Body of pancreas (tissue), 4 donors: ENCODE measurements around the gene PTH1R.

Experiments
- POLR2A ChIP-seq, 3 donors: fragments of 450-650 bp; IDR thresholded peaks; one replicate each; pipeline ENCODE4 v1.6.1; 2016; ENCODE audit warnings: antibody characterized with exemption in 3 of 3, mild to moderate bottlenecking in 2 of 3
- TF ChIP-seq, protein P1 (sequence below), 7 experiments: fragments of 450-650 bp in 4 of 7; fragments of 200-600 bp in 3 of 7; sonication (generic) in 3 of 7; IDR thresholded peaks; one replicate each; pipeline ENCODE4 v1.5.1; 2016 to 2019; ENCODE audit warnings: antibody characterized with exemption in 7 of 7

DNA sequence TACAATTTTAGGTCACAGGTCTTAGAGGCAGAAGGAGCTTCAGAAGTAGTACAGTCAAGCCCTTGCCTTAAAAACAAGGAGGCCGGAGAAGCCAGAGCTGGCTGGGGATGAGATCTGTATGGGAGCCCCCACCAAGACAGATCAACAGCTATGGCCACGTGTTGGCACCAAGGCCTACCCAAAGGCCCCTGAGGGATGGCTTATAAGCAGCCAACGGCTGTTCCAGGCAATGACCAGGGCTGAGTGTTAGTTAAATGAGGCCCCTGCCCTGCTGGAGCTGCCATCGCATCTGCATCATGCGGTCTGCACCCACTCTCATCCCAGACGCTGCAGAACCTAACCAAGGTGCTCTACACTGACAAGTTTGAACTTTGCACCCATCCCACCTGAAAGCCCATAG is 55.7 kb downstream of the PTH1R start:
- TF ChIP-seq, protein P1, sequence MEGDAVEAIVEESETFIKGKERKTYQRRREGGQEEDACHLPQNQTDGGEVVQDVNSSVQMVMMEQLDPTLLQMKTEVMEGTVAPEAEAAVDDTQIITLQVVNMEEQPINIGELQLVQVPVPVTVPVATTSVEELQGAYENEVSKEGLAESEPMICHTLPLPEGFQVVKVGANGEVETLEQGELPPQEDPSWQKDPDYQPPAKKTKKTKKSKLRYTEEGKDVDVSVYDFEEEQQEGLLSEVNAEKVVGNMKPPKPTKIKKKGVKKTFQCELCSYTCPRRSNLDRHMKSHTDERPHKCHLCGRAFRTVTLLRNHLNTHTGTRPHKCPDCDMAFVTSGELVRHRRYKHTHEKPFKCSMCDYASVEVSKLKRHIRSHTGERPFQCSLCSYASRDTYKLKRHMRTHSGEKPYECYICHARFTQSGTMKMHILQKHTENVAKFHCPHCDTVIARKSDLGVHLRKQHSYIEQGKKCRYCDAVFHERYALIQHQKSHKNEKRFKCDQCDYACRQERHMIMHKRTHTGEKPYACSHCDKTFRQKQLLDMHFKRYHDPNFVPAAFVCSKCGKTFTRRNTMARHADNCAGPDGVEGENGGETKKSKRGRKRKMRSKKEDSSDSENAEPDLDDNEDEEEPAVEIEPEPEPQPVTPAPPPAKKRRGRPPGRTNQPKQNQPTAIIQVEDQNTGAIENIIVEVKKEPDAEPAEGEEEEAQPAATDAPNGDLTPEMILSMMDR (IDR thresholded peaks at IDR 0.05) = no peak
- no peak for TF ChIP-seq POLR2A (IDR thresholded peaks at IDR 0.05)
